CD4-positive, alpha-beta T cell treated with Interferon gamma for 1 hour (primary cell): ENCODE measurements around the gene LIPC.

Source experiments
- DNase-seq: peaks from one replicate; pipeline ENCODE4 v3.0.0-alpha.2; 2020

LIPC gene

GRCh38 chr15:58543664-58544335 lies 112.0 kb downstream of the LIPC start:
- DNase-seq: no peak

- no peak for DNase-seq
Measured at GRCh38 chr15:58544756-58545155, 113.0 kb downstream of the LIPC start.

GRCh38 chr15:58545307-58546065 lies 113.7 kb downstream of the LIPC start:
- no peak for DNase-seq

GRCh38 chr15:58546066-58546591 lies 114.3 kb downstream of the LIPC start:
- DNase-seq: no peak

- DNase-seq: no peak
Measured at GRCh38 chr15:58546635-58547627, 115.1 kb downstream of the LIPC start.

GRCh38 chr15:58547628-58548307 lies 116.0 kb downstream of the LIPC start:
- no peak for DNase-seq

- no peak for DNase-seq
Measured at GRCh38 chr15:58548308-58549012, 116.7 kb downstream of the LIPC start.

- DNase-seq: no peak
Measured at GRCh38 chr15:58549013-58549784, 117.4 kb downstream of the LIPC start.

- DNase-seq: no peak
Measured at GRCh38 chr15:58549785-58550074, 117.9 kb downstream of the LIPC start.

- DNase-seq: no peak
Measured at GRCh38 chr15:58551084-58551763, 119.4 kb downstream of the LIPC start.

GRCh38 chr15:58551764-58552504 lies 120.1 kb downstream of the LIPC start:
- no peak for DNase-seq

- no peak for DNase-seq
Measured at GRCh38 chr15:58552505-58553364, 120.9 kb downstream of the LIPC start.

- no peak for DNase-seq
Measured at GRCh38 chr15:58553365-58553918, 121.7 kb downstream of the LIPC start.

GRCh38 chr15:58554758-58555157 lies 123.0 kb downstream of the LIPC start:
- no peak for DNase-seq

- no peak for DNase-seq
Measured at GRCh38 chr15:58555162-58556027, 123.6 kb downstream of the LIPC start.

- no peak for DNase-seq
Measured at GRCh38 chr15:58556028-58556361, 124.2 kb downstream of the LIPC start.

- DNase-seq: no peak
Measured at GRCh38 chr15:58556541-58556940, 124.8 kb downstream of the LIPC start.

GRCh38 chr15:58558777-58559176 lies 127.0 kb downstream of the LIPC start:
- no peak for DNase-seq
